COR-L47 (cell line): ENCODE data around the gene SAV1.
"Not testable (repeated sequence)": the region's sequence is repeated elsewhere in the genome, so short reads cannot be mapped to it uniquely, and the experiment has no call there.

Experiments used
- DNase-seq: peaks from one replicate; lab custom pipeline; 2025; lab: John Stamatoyannopoulos, UW

SAV1 gene

DNA sequence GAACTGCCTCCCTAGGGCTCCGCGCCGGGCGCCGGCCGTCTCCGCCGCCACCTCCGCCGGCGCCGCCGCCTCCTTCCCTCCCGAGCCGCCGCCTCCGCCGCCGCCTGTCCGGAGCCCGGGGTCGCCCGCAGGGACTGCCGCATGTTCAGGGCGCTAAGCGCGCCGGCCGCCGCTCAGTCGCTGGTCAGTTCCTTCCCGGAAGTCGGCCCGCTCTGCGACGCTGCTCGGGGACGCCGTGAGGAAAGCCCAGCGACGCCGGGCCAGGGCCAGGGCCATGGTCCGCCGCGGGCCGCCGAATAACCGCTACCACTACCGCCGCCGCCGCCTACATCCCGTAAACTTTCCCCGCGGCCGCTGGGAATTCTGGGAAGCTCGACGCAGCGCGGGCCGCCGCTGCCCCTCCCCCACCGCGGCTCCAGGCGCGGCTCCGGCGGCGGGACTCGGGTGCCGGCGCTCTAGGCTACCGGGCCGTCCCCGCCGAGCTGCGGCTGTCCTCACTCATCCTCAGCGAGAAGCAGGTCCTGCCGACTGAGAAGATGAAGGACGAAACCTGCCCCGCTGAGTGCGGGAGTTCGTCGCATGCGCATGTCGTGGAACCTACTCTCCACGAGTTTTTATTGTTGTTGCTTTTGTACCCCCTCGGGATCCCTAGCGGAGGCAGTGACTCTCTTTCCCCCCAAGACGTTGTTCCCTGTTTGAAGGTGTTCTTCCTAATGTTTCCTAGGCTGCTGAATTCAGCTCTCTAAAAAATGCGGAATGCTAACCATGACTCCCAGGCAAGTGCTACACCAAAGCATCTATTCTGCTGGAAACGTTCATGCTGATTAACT lies at the start of gene SAV1:
Gene SAV1, minus strand, starts transcription at position 311 of the 830 bp plus-strand sequence. CDS start 339 bp downstream, outside the sequence.
- DNase-seq = peak; percentile 68

DNA sequence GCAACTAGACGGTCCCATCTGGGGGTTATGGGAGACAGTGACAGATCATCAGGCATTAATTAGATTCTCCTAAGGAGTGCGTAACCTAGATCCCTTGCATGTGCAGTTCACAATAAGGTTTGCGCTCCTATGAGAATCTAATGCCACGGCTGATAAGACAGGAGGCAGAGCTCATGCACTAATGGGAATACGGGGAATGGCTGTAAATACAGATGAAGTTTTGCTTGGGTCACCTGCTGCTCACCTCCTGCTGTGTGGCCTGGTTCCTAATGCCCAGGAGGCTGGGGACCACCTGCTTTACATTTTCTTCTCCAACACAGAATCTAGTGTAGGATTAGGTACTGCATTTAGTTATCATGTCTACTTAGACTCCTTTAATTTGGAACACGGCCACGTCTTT lies 49.7 kb upstream of the SAV1 start:
- DNase-seq = no peak

DNA sequence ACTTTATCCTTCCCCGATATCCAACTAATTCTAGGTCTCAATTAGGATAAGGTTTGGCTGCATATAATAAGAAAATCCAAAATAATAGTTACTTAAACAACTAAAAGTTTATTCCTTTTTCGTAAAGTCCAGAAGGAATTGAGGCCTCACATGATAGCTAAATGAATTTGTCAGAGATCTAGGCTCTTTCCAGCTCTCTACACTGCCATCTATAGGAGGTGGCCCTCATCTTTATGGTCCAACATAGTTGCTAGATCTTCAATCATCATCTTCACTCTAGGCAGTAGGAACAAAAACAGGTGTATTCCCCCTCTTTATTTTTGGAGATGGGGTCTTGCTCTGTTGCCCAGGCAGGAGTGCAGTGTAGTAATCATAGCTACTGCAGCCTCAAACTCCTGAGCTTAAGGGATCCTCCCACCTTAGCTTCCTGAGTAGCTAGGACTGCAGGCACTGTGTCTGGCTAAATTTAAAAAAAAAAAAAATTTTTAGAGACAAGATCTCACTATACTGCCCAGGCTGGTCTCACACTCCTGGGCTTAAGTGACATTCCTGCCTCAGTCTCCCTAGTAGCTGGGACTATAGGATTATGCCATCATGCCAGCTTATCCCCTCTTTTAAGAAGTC lies 46.5 kb upstream of the SAV1 start:
- DNase-seq = no peak

DNA sequence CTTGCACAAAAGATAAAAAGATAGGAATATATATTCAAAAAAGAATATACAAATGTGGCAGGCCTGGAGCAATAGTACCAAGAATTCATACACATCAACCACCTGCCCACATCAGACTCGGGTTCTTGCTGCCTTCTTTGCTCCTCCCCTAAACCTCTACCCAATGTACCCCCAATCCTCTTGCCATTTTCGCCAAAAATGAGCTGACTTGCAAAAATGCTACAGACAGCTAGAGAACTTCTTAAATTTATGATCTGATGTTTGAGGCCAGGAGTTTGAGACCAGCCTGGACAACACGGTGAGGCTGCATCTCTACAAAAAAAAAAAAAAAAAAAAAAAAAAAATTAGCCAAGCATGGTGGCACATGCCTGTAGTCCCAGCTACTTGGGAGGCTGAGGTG lies 42.9 kb upstream of the SAV1 start:
- DNase-seq = no peak

DNA sequence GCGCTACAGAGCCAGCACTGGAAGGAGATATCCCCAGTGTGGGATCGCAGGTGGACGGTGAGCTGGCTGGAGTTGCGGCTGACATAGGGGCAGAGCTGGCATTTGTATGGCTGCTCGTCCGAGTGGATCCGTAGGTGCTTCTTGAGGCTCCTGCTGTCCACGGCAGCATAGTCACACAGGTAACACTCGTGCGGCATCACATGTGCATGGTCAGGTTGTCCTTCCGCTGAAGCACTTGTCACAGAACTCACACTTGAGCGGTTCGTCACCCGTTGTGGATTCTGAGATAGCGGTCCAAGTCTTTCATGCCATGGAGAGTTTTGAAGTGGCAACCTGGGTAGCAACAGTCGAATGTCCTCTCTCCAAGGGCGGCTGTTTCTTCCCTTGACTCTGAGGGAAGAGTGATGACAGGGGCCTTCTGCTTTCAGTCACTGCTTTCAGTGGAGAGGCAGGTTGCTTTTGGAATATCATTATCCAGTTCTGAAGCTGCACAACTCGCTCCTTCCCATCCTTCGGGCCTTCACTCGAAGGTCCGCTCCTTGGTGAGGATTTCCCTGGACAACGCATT lies 37.0 kb upstream of the SAV1 start:
- no peak for DNase-seq

DNA sequence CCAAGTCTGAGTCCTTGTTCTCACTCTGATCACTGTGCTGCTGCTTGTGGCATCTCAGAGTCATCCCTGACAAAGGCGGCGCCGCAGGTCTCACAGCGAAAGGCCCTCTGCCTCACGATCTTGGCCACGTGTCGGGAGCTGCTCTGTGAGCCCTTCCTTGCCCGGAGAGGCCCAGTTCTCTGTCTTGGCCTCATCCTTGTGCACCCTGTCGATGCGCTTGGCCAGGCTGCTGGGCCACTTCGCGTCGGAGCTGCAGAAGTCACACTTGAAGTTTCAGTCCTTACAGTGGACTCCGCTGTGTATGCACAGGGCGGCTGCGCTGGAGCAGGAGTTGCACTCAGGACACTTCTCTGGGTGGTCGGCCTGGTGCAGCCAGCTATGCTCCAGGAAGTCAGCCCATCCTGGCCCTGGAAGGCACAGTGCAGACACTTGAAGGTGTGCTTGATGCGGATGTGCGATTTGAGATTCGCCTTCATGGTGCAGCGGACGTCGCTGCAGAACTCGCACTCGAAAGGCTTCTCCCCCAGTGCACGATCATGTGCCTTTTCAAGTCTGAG lies 36.4 kb upstream of the SAV1 start:
- DNase-seq = no peak

DNA sequence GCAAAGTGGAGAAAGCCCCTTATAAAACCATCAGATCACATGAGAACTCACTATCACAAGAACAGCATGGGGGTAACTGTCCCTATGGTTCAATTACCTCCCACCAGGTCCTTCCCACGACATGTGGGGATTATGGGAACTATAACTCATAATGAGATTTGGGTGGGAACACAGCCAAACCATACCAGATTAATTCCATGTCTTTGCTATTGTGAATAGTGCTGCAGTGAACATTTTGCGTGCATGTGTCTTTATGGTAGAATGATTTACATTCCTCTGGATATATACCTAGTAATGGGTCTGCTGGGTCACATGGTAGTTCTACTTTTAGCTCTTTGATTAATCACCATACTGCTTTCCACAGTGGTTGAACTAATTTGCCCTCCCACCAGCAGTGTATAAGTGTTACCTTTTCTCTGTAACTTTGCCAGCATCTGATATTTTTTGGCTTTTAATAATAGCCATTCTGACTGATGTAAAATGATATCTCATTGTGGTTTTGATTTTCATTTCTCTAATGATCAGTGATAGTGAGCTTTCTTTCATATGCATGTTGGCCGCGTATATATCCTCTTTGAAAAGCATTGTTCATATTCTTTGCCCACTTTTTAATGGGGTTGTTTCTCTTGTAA lies 29.7 kb upstream of the SAV1 start:
- no peak for DNase-seq

DNA sequence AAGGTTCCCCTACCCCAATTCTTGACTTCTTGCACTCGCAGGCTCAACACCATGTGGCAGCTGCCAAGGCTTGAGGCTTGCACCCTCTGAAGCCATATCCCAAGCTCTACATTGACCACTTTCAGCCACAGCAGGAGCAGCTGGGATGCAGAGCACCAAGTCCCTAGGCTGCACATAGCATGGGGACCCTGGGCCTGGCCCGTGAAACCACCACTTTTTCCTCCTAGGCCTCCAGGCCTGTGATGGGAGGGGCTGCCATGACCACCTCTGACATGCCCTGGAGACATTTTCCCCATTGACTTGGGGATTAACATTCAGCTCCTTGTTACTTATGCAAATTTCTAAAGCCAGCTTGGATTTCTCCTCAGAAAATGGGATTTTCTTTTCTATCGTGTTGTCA lies 26.2 kb upstream of the SAV1 start:
- not testable (repeated sequence) for DNase-seq

DNA sequence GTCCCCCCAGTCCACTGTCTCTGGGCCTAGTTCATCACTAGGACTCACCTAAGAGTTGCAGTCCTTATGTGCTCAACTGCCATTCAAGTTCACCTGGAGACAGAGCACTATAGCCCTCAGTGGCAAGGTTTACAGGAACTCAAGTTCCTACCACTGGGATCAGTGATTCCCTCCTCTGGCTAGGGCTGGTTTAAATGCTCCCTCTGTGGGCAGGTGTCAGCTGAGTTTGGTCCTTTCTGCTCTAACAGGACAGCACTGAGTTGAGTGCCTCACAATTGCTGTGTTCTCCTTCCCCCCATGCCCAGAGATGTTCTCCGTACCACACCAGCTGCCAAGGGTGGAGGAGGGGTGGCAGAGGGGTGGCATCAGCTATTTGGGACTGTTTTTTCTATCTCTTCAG lies 20.8 kb upstream of the SAV1 start:
- no peak for DNase-seq

DNA sequence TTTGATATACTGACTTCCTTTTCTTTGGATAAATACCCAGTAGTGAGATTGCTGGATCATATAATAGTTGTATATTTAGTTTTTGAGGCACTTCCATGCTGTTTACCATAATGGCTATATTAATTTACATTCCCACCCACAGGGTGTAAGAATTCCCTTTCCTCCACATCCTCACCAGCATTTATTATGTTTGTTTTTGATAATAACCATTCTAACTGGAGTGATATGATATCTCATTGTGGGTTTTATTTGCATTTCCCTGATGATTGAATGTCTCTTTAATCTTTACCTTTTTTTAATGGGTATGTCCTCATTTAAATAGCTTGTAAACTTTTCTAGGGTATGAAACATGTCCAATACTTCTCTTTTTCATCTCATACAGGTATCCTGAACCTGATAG lies 11.6 kb upstream of the SAV1 start:
- no peak for DNase-seq

DNA sequence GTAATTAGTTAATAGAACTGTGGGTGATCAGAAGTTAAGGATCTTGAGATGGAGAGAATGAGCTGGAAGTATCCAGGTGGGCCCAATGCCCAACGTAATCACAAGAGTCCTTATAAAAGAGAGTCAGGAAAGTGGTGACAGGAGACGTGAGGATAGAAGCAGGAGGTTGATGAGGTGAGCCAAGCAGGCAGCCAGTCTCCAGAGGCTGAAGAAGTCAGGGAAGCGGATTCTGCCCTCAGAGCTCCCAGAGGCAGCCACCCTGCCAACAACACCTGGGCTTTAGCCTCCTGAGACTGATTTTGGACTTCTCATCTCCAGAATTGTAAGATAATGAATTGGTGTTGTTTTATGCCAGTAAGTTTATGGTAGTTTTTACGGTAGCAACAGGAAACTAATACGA lies 10.1 kb upstream of the SAV1 start:
- no peak for DNase-seq

DNA sequence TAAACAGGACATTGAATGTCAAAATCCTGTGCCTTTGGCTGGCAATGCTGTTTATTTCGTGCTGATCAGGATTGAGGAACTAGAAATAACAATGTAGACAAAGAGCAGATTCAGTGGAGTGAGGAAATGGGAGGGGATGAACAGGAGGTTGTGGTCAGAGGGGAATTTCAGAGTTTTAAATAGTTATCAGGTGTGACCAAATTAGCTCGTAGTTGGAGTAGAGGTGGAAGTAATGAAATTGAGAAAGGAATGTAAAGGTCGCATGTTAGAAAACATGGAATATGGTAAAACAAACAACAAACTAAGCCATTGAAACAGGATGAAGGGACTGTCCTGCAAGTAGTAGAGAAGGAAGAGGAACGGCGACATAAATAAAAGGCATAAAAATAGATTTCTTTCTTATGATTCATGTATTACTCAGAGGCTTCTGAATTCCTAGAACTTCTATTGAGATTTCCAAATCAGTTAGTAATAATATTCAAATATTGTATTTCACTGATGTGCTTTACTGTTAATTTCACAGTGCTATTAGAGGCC lies 9.5 kb upstream of the SAV1 start:
- DNase-seq = no peak

DNA sequence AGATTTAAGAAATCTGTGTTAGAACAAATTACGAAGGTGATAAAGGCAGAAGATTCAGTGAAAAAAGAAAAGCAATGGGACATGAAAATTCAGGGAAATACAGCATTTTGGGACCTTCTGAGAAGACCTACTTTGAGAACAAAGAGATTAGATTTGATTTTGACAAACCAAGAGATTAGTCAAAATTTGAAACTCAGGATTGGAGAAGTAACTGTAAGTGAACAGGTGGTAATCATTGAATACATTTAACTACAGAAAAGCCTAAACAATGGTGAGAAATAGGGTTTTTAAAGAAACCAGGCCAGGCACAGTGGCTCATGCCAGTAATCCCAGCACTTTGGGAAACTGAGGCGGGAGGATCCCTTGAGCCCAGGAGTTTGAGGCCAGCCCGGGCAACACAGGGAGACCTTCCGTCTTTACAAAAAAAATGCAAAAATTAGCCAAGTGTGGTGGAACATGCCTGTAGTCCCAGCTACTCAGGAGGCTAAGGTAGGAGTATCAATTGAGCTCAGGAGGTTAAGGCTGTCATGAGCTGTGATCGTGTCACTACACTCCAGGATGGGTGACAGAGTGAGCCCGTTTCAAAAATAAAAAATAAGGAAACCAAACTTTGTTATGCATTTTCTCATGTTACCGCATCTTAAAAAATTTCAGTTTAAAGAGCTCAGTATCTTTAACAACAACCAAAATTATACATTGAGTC lies 8.9 kb upstream of the SAV1 start:
- no peak for DNase-seq

DNA sequence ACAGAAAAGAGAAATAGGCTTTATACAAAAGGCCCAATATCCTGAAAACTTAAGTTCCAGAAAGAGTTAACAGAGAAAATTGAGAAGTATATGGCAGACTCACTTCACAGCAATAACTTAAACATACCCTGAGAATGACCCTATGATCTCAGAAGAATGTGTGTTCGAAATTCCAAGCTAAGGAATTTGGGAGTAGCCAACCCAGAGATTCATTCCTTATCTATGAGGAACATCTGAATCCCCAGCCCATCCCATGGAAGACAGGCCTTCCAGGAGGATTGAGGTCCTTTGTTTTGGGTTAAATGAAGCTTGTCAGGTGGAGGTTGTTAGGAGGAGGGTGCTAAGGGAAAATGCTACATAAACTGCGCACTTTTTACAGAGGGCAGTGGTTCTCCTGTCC lies 7.5 kb upstream of the SAV1 start:
- no peak for DNase-seq

DNA sequence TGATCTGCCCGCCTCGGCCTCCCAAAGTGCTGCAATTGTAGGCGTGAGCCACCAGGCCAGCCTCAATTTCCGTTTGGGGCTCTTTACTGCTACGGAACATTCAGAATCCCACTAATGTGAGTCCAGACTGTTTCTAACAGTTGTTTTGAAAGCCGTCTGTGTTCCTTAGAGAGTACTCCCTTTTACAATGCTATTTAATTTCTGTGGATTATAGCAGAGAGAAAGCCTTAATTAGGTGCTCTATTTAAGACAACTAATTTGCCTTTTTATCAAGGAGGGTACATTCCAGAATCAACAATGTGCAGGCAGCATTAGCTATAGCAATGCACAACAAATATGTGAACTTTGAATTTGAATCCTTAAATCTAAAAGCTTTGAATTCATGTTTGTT lies 2.8 kb upstream of the SAV1 start:
- DNase-seq = no peak

DNA sequence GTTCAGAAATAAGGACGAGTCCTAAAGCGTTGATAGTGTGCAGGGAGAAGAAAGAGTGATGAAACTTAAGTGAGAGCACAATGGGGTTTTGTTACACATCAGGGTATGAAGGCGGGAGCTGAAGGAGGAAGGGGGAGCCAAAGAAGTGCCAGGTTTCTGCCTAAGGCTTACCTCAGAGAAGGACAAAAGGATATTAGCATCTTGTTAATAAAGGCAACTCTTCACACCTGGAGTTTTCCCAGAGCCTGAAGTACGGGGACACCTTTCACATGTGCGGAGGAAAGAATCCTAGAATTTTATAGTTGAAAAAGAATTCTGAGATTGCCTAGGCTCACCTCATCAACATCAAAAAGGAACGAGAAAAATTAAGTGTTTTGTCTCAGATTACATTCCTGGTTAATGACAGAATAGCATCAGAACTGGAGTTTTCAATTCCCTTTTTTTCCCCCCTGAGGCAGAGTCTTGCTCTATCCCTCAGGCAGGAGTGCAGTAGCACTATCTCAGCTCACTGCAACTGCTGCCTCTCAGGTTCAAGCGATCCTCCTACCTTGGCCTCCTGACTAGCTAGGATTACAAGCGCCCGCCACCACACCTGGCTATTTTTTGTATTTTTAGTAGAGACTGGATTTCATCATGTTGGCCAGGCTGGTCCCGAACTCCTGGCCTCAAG lies 2.2 kb upstream of the SAV1 start:
- DNase-seq = no peak

DNA sequence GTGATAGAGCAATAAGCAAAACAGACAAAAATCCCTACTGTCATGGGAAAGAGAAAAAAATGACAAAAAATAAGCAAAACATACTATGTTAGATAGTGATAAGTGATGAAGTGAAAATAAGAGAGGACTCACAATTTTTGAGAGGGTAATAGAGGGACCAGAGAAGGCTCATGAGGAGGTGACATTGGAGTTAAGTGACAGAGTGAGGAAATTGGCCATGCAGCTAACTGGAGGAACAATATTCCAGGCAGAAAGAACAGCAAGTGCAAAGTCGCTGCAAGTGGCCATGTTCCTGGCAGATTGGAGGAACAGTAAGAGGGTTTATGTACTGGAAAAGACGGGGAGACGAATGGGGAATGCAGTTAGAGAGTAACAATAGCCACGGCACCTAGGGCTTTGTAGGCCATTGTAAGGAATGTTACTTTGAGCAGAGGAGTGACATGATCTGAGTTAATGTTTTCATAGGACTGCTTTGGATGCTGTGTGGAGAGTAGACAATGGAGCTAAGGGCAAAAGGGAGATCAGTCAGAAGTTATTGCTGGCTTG lies 1.4 kb upstream of the SAV1 start:
- no peak for DNase-seq

DNA sequence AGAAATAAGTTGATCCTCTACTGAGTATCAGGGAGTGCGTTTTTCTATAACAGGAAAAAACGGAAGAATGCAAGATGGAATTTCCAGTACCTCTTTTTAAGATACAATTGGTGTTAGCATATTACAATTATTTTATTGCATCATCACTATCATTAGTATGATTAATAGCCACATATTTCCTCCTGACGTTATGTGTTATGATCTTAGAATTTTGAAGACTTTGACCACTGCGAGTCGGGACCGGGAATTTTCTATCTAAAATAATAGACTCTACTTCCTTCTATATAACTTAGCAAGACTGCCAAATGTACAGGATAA lies 679 bp upstream of the SAV1 start:
- DNase-seq = no peak

DNA sequence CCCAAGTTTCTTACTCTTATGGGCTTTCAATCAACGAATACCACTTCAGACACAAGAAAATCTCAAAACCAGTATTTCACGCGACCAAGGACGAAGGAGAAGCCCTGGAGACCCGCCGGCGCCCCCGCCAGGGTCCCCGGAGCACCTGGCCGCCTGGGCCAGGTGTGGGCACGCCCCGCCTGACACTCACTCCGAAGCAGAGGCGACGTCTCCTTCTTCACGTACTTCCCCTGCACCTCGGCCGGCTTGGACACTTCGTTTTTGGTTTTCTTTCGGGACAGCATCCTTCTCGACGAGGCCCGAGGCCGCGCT lies 466 bp downstream of the SAV1 start:
- no peak for DNase-seq

DNA sequence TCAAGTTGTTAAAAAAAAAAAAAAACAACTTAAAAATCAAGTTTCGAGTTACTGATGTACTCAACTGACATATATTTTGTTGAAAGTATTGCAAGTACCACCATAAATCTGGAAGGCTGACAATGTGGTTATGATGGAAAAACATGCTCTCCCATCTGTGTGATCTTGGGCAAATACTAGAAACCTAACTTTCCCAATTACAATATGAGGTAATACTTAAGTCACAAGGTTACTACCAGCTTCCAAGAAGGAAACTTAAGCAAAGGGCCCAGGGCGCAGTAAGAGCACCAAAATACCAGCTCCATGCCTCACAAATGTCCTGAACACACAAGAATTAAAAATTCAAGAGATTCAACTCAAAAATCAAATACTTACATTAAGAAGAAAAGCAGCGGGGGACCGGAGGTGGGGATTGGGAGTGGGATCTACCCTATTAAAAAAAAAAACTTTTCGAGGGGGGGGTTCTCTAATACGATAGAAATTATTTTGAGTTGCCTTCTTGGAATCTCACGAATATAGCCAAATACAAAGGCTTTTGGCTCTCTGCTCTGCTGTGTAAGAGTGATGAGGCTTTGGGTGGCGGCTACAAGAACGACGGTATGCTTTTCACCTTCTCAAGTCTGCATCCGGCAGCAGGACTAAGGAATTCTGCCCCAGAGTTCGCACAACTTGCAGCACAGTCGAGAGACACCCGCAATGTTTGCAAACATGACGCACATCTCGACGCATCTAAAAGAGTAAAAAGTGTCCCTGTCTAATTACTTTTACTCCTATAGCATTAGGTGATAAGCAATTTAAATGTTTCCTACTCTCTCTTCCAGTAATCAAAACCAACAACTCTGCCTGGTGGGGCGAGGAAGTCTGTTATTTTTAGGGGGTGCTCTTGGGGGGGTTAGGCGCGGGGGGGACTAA lies 1.1 kb downstream of the SAV1 start:
- no peak for DNase-seq
